MM.1S (cell line): ENCODE results near the gene FRA10AC1.

Experiments
- DNase-seq: peaks from one replicate; pipeline ENCODE4 v3.0.0-alpha.2; 2015
- H2AFZ ChIP-seq: fragments of 300-600 bp; sonication (generic); 2 replicates; pipeline ENCODE4 v1.6.0; 2016; ENCODE audit warnings: antibody characterized with exemption, low read length
- H3F3A ChIP-seq: fragments of 300-600 bp; sonication (generic); 2 replicates; pipeline ENCODE4 v1.6.1; 2016; ENCODE audit warnings: mild to moderate bottlenecking, antibody characterized with exemption, low read length, moderate library complexity, mixed read lengths; ENCODE audit not compliant: insufficient read depth
- H3K27ac ChIP-seq: fragments of 300-600 bp; sonication (generic); 2 replicates; pipeline ENCODE4 v1.5.1; 2016; ENCODE audit warnings: mild to moderate bottlenecking, low read length
- H3K27me3 ChIP-seq: fragments of 300-600 bp; sonication (generic); replicated peaks from 2 replicates; pipeline ENCODE4 v1.6.0; 2016; ENCODE audit warnings: low read length; ENCODE audit not compliant: insufficient read depth
- H3K36me3 ChIP-seq: fragments of 300-600 bp; sonication (generic); replicated peaks from 2 replicates; pipeline ENCODE4 v1.6.1; 2016; ENCODE audit warnings: mild to moderate bottlenecking, low read length, mixed read lengths; ENCODE audit not compliant: insufficient read depth
- H3K4me1 ChIP-seq: fragments of 300-600 bp; sonication (generic); 2 replicates; pipeline ENCODE4 v1.6.1; 2016; ENCODE audit warnings: low read length, mixed read lengths
- H3K4me2 ChIP-seq: fragments of 300-600 bp; sonication (generic); 2 replicates; pipeline ENCODE4 v1.6.0; 2016; ENCODE audit warnings: low read depth, low read length
- H3K4me3 ChIP-seq: fragments of 300-600 bp; sonication (generic); 2 replicates; pipeline ENCODE4 v1.5.1; 2016; ENCODE audit warnings: low read length, mixed read lengths
- H3K79me2 ChIP-seq: fragments of 300-600 bp; sonication (generic); 2 replicates; pipeline ENCODE4 v1.6.1; 2016; ENCODE audit warnings: mixed run types, low read length, mixed read lengths
- H3K9ac ChIP-seq: fragments of 300-600 bp; sonication (generic); 2 replicates; pipeline ENCODE4 v1.6.1; 2016; ENCODE audit warnings: low read length, mixed read lengths
- H3K9me2 ChIP-seq: fragments of 300-600 bp; sonication (generic); replicated peaks from 2 replicates; pipeline ENCODE4 v1.6.1; 2016; ENCODE audit warnings: mild to moderate bottlenecking, low read length, mixed read lengths; ENCODE audit not compliant: insufficient read depth
- H3K9me3 ChIP-seq: fragments of 300-600 bp; sonication (generic); replicated peaks from 2 replicates; pipeline ENCODE4 v1.6.1; 2016; ENCODE audit warnings: mild to moderate bottlenecking, low read length, mixed read lengths; ENCODE audit not compliant: insufficient read depth
- H4K20me1 ChIP-seq: fragments of 300-600 bp; sonication (generic); 2 replicates; pipeline ENCODE4 v1.6.1; 2016; ENCODE audit warnings: mild to moderate bottlenecking, low read length, moderate library complexity, mixed read lengths; ENCODE audit not compliant: insufficient read depth
- CTCF ChIP-seq: fragments of 300-600 bp; sonication (generic); IDR thresholded peaks from 2 replicates; pipeline ENCODE4 v1.5.1; 2016; ENCODE audit warnings: antibody characterized with exemption, low read length, mixed read lengths
- EZH2 ChIP-seq: fragments of 300-600 bp; sonication (generic); optimal IDR thresholded peaks from 2 replicates; pipeline ENCODE3; 2017; ENCODE audit warnings: low read depth, mild to moderate bottlenecking, antibody characterized with exemption, low read length, mixed read lengths
- EZH2phosphoT487 ChIP-seq: fragments of 300-600 bp; sonication (generic); IDR thresholded peaks from 2 replicates; pipeline ENCODE4 v1.6.1; 2018; ENCODE audit warnings: antibody characterized with exemption, low read length

The FRA10AC1 gene

GRCh38 chr10:93672890-93673289 is 29.5 kb downstream of the FRA10AC1 start:
- Histone ChIP-seq H3K36me3 (no peaks in the 10 kb centered on the region), H3K9ac (no peak overlapping the region), H3K27me3 (no peaks in the 10 kb centered on the region), H3K27ac (no peak overlapping the region), H3K4me1 (no peaks in the 10 kb centered on the region), H2AFZ (no peak overlapping the region), H3K9me2 (no peaks in the 10 kb centered on the region), H3K9me3 (no peaks in the 10 kb centered on the region), H4K20me1 (no peaks in the 10 kb centered on the region), H3K79me2 (no peaks in the 10 kb centered on the region), H3K4me2 (no peak overlapping the region), H3K4me3 (no peak overlapping the region), H3F3A (no peaks in the 10 kb centered on the region)
- no peak for DNase-seq
- TF ChIP-seq EZH2phosphoT487 (no peak), CTCF (no peak), EZH2 (no peak)

GRCh38 chr10:93672022-93672678 is 30.2 kb downstream of the FRA10AC1 start:
- no peaks in the 10 kb centered on the region for H3K4me1 ChIP-seq
- H3K27me3 ChIP-seq: no peaks in the 10 kb centered on the region
- no peak for DNase-seq
- H4K20me1 ChIP-seq: no peaks in the 10 kb centered on the region
- H3K4me3 ChIP-seq: no peak overlapping the region
- H3K9me2 ChIP-seq: no peaks in the 10 kb centered on the region
- H3K27ac ChIP-seq: no peak overlapping the region
- no peaks in the 10 kb centered on the region for H3K79me2 ChIP-seq
- no peak overlapping the region for H2AFZ ChIP-seq
- H3K9ac ChIP-seq: no peak overlapping the region
- H3K9me3 ChIP-seq: no peaks in the 10 kb centered on the region
- no peaks in the 10 kb centered on the region for H3K36me3 ChIP-seq
- no peaks in the 10 kb centered on the region for H3F3A ChIP-seq
- no peak overlapping the region for H3K4me2 ChIP-seq
- TF ChIP-seq EZH2 (no peak), CTCF (no peak), EZH2phosphoT487 (no peak)

- no peaks in the 10 kb centered on the region for H3K79me2 ChIP-seq
- H3K36me3 ChIP-seq: no peaks in the 10 kb centered on the region
- no peak overlapping the region for H3K4me2 ChIP-seq
- H3K4me1 ChIP-seq: no peaks in the 10 kb centered on the region
- no peak overlapping the region for H2AFZ ChIP-seq
- TF ChIP-seq CTCF (no peak), EZH2phosphoT487 (no peak), EZH2 (no peak)
- DNase-seq: no peak
- no peak overlapping the region for H3K4me3 ChIP-seq
- no peak overlapping the region for H3K27ac ChIP-seq
- no peaks in the 10 kb centered on the region for H3F3A ChIP-seq
- no peaks in the 10 kb centered on the region for H4K20me1 ChIP-seq
- no peaks in the 10 kb centered on the region for H3K27me3 ChIP-seq
- H3K9me2 ChIP-seq: no peaks in the 10 kb centered on the region
- no peaks in the 10 kb centered on the region for H3K9me3 ChIP-seq
- no peak overlapping the region for H3K9ac ChIP-seq
Observed at GRCh38 chr10:93671042-93671441, 31.4 kb downstream of the FRA10AC1 start.
